Glomerular visceral epithelial cell (primary cell): ENCODE measurements around the gene KCNE3.

ENCODE experiments used
- DNase-seq: peaks from one replicate; pipeline ENCODE4 v3.0.0-alpha.2; 2016; ENCODE audit errors: extremely low spot score

The KCNE3 gene

DNA sequence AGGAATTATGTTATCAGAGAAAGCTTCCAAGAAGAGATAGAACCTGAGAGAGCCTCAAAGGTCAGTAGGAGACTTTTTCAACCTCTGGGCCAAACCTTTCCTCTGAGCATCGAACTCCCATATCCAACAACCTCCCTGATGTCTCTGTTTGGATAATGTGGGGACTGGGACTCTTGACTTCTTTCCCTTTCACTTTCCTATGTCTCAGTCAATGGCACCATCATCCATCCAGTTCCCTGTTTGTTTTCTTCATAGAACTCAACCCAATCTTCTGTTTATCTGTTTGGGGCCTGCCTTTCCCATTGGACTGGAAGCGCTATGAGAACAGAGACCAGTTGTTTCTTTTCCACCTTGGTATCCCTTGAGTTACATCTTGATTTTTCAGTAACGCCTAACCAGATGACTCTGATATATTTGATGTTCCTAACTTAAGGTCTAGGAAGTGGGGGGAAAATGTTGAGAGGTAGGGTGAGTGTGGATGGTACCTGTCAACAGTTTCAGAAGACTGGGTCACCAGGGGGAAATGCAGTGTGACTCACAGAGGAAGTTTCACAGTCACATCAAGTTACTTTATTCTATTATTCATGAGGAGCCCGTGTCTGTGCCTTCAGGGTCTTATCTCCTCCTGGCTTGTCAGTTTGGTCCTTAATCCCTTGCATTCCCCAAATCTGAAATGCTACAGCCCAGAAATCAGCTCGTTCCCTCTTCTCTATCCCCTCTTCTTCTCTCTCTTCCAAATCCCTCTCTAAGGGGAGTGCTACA lies 4.5 kb upstream of the KCNE3 start:
- DNase-seq, result no peak

DNA sequence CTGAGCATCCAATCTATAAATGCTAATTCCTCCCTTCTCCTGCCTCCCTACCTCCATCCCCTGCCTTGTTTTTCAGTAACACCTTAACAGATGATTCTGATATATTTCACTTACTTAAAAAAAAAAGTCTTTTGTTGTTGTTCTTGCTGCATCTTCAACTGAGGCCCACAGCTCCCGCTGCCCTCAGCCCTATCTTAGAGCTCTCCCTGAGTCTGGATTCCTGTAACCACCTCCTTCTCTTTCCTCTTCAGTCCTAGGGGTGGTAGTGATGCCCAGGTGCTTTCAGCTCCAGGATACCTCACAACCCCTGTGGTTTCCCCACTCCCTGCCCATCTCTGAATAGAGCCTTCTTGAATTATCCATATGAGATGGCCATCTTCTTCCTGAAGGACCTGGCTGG lies 3.7 kb upstream of the KCNE3 start:
- no peak for DNase-seq

- DNase-seq, result peak; percentile 39
These were observed 3.2 kb upstream of the KCNE3 start for GRCh38 chr11:74470526-74470925.

- DNase-seq, result no peak
These were observed 1.6 kb upstream of the KCNE3 start for GRCh38 chr11:74468936-74469335.

GRCh38 chr11:74468521-74468920 lies 1.2 kb upstream of the KCNE3 start:
- DNase-seq, result no peak

- no peak for DNase-seq
These were observed 709 bp upstream of the KCNE3 start for GRCh38 chr11:74468058-74468457.

- no peak for DNase-seq
These were observed 2.0 kb downstream of the KCNE3 start for GRCh38 chr11:74465291-74465708.

GRCh38 chr11:74464746-74465145 lies 2.6 kb downstream of the KCNE3 start:
- no peak for DNase-seq

- no peak for DNase-seq
These were observed 4.1 kb downstream of the KCNE3 start for GRCh38 chr11:74463216-74463615.

DNA sequence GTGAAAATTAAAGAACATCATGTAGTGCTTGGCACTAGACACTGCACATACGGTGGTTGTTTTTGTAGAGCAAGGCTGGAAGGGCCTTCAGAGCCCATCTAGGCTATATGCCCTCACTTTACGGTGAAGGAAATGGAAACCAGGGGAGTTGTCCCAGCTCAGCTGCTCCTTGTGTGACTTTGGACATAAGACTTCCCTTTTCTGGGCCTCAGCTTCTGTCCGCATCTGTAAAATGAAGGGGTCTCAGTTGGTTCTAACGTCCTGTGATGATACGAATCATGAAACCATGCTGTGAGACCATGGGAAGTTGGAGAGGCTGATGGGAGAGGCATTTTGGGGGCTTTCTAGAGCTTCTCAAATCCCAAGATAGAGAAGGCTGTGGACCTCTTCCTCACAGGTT lies 4.7 kb downstream of the KCNE3 start:
- no peak for DNase-seq

GRCh38 chr11:74462009-74462408 lies 5.3 kb downstream of the KCNE3 start:
- no peak for DNase-seq

DNA sequence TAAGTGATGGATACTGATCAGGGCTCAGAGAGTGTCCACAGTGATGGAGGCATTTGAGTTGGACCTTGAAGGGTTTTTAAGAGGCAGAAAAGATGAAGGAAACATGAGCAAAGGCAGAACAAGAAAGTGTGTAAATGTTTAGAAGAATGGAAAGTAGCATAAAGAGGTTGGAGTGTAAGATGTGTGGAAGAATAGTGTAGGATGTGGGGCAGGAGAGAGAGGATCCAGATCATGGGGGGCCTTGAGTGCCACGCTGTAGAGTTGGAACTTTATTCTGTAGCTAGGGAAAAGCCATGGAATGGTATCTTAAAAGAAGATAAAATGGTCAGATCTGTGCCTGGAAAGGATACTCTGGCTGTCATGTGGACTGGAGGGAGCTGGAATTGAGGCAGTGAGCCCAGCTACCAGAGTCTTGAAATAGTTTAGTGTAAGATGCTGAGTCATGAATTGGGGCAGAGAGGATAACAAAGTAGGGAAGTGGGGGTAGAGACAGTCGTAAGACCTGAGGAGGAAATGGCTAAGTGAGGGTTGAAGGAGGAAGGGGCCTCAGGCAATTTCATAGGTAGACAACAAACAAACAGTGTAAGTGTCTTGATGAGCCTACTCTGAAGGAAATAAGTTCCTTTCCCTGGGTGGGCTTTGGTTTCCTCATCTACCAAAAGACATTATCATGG lies 6.7 kb downstream of the KCNE3 start:
- no peak for DNase-seq

GRCh38 chr11:74460065-74460464 lies 7.3 kb downstream of the KCNE3 start:
- DNase-seq, result no peak

DNA sequence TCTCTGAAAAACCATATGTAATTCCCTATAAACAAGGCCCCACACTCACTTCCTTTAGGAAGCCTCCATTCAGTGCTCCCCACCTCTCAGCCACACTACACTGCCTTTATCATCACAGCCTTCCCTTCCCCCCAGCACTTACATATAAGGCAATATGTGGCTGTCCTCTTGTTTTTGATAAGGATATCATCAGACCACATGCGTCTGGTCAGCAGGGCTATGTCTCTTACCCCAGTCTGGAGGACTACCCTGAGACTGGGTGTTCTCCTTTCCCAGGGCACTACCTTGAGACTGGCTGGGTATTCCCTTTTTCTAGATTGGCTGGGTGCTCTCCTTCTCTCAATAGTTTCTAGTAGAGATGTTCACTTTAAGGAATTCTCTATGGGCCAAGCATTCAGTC lies 7.8 kb downstream of the KCNE3 start:
- no peak for DNase-seq

GRCh38 chr11:74457356-74457755 lies 10.0 kb downstream of the KCNE3 start:
- DNase-seq, result no peak

DNA sequence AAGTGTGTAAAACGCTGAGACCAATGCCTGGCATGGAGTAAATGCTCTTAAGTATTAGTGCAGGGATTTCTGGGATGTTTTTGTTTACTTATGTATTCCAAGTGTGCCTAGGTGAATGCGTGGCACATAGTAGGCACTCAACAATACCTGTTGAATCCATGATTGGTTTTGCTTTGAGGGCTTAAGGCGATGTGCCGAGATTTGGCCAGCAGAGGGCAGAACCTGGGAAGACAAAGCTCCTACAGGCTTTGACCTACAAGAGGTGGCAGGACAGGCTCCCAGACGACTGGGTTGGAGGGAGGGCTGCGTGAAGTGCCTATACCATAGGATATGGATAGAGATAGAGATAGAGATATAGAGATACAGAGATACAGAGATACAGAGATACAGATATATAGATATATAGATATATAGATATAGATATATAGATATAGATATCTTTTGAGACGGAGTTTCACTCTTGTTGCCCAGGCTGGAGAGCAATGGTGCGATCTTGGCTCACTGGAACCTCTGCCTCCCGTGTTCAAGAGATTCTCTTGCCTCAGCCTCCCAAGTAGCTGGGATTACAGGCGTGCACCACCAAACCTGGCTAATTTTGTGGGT lies 13.9 kb downstream of the KCNE3 start:
- DNase-seq, result peak; percentile 57

- no peak for DNase-seq
These were observed 15.0 kb downstream of the KCNE3 start for GRCh38 chr11:74452366-74452765.

DNA sequence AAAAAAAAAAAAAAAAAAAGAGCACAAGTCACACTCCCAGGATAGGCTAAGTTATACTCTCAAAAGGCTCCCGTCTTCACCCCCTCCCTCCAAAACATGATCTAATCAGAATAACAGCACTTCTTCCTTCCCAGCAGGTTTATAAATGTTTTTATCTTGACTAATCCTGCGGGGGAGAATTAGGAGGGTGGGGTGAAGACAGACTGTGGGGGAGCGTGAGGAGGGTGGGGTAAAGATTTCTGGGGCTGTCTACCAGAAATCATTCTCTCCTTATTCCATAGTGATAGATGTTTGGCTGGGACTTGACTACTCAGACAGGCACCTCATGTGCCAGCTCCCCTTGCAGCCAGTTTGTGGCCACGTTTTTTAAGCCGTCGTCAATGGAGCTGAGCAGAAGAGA lies 17.0 kb downstream of the KCNE3 start:
- DNase-seq, result no peak

DNA sequence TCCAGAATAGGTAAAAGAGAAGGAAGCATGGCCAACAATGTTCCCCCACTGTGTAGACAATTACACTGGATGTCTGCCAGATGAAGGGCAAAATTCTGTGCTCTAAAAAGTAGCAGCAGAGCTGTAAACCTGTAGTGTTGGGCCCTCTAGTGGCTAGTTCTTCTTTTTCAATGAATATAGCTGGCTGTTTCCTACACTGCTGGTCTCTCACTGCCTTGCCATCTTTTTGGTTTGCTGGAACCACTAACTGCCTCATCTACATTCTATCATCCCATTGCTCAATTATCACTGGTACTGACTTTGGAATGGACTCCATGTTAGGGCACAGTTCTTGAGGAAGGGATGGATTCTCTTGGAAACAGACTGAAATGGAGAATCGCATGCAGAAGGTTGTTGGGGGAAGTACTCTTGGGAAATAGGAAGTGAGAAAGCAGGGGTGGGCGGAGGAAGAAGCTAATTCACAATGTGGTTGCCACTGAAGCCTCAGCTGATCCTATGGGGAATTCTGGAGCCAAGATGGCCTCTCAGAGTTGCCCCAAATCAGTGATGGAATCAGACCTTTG lies 17.9 kb downstream of the KCNE3 start:
- peak; percentile 65 for DNase-seq

DNA sequence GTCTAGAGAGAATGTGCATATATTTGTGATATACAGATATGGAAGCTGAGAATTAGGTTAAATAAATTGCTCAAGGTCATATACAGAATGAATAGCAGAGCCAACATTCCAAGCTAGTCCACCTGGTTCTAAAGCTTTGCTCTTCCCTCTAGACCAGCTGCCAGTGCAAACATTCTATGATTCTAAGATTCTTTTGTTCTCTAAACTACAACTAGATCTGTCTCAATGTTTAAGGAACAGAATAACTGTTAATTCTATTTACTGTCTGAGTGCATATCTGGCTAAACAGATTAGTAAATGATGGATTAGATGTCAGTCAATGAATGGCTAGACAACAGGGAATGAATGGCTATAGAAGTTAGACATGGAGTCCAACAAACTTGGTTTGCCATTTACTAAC lies 19.6 kb downstream of the KCNE3 start:
- no peak for DNase-seq

GRCh38 chr11:74446532-74446938 lies 20.8 kb downstream of the KCNE3 start:
- no peak for DNase-seq

DNA sequence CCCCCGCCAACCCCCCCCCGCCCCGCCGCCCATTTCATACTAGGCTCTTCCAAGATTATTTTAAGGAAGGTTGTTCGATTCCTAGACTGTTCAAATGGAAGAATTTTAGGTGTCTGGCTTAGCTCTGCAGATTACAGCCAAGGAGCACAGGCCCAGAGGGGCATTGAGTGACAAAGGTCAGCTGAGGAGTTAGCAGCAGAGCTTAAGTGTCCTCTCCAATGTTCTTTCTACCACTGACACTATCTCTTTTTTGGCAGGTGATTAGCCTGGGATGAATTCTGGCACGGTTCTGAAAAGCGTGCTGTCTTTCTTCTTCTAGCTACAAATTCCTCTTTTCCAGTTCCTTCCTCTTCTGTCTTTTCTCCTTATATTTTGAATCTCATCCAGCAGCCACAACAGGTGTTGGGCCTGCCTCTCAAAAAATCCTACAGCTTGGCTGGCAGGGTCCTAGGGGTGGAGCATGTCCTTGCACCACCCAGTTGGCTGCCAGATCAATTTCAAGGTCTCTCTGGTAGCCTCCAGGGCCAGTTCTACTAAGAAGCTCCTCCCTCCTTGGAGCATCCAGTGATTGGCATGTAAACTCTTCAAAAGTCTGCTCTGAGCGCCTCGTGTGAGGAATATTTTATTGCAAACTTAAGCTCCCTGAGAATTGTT lies 23.0 kb downstream of the KCNE3 start:
- DNase-seq, result no peak
